Fibroblast of lung (primary cell): Measurements from ENCODE around the gene TGM2.

Experiments used
- CTCF ChIP-seq, 2 donors: IDR thresholded peaks in 1 of 2; conservative IDR thresholded peaks in 1 of 2; 1 replicate in 1 of 2; 2 replicates in 1 of 2; pipeline ENCODE4 v1.5.1; 2011 to 2012; ENCODE audit warnings: low read length in 2 of 2, control low read depth in 1 of 2, inconsistent platforms in 1 of 2, low read depth in 1 of 2, mild to moderate bottlenecking in 1 of 2
- EZH2 ChIP-seq: IDR thresholded peaks from 2 replicates; pipeline ENCODE4 v1.5.1; 2012; ENCODE audit warnings: low read length, control low read depth, mild to moderate bottlenecking; ENCODE audit errors: missing control alignments

GRCh38 chr20:38170219-38170825 is 5.3 kb upstream of the TGM2 start:
- TF ChIP-seq CTCF (conservative IDR thresholded peaks at IDR 0.05 in 1 of 2, IDR thresholded peaks at IDR 0.05 in 1 of 2; ENCODE audit: low read depth in 1 of 2, low read length in 2 of 2) (no peak), EZH2 (no peak)
